GM12878 (cell line): ENCODE measurements around the gene UST.

Experiments
- CBX3 ChIP-seq: fragments of 200-600 bp; sonication (generic); IDR thresholded peaks from 2 replicates; pipeline ENCODE4 v1.6.1; 2016; ENCODE audit warnings: low read depth, borderline replicate concordance
- ETV6 ChIP-seq, 2 experiments: fragments of 450-650 bp in 1 of 2; IDR thresholded peaks in 1 of 2; conservative IDR thresholded peaks in 1 of 2; 2 replicates each; pipeline ENCODE4 v1.6.1; 2014; ENCODE audit warnings: antibody characterized with exemption in 1 of 2, borderline replicate concordance in 1 of 2, low read depth in 1 of 2, mild to moderate bottlenecking in 1 of 2, moderate library complexity in 1 of 2
- EZH2 ChIP-seq: IDR thresholded peaks from 2 replicates; pipeline ENCODE4 v1.6.1; 2012; ENCODE audit warnings: low read depth, mild to moderate bottlenecking, control low read depth, inconsistent platforms, low read length, borderline replicate concordance; ENCODE audit not compliant: control insufficient read depth
- HDAC2 ChIP-seq: fragments of 200-600 bp; sonication (generic); IDR thresholded peaks from 2 replicates; pipeline ENCODE4 v1.6.1; 2017
- TF ChIP-seq, protein P1 (sequence below), 3 experiments: IDR thresholded peaks in 2 of 3; conservative IDR thresholded peaks in 1 of 3; 2 replicates each; pipeline ENCODE4 v1.5.1; 2011; ENCODE audit warnings: low read depth in 3 of 3, low read length in 3 of 3, mild to moderate bottlenecking in 3 of 3, control low read depth in 2 of 3, moderate library complexity in 2 of 3, inconsistent platforms in 1 of 3, mixed read lengths in 1 of 3; ENCODE audit not compliant: control insufficient read depth in 2 of 3, insufficient read depth in 1 of 3; ENCODE audit errors: extremely low read depth in 1 of 3

DNA sequence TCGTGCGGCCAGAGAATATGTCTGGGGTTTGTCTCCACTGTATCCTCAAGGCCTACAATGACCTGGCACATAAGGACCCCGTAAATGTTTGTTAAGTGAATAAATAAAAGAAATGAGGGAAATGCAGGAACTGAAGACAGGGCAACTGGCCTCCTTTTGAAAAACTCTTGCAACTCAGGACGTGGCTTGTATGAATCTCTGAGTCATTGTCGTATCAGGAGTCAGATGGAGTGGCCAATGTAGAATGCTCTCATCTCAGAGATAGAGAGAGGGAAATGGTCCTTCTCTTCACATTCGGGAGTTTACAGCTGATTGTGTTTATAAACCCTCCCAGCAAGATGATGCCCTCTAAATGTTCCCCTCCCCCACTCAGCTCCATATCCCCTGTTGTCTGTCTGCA, 57.1 kb downstream of the UST start:
- TF ChIP-seq CBX3 (no peak), ETV6 (conservative IDR thresholded peaks at IDR 0.05 in 1 of 2, IDR thresholded peaks at IDR 0.05 in 1 of 2; ENCODE audit: borderline replicate concordance in 1 of 2, low read depth in 1 of 2) (no peak), HDAC2 (no peak), EZH2 (no peak)
- TF ChIP-seq, protein P1, sequence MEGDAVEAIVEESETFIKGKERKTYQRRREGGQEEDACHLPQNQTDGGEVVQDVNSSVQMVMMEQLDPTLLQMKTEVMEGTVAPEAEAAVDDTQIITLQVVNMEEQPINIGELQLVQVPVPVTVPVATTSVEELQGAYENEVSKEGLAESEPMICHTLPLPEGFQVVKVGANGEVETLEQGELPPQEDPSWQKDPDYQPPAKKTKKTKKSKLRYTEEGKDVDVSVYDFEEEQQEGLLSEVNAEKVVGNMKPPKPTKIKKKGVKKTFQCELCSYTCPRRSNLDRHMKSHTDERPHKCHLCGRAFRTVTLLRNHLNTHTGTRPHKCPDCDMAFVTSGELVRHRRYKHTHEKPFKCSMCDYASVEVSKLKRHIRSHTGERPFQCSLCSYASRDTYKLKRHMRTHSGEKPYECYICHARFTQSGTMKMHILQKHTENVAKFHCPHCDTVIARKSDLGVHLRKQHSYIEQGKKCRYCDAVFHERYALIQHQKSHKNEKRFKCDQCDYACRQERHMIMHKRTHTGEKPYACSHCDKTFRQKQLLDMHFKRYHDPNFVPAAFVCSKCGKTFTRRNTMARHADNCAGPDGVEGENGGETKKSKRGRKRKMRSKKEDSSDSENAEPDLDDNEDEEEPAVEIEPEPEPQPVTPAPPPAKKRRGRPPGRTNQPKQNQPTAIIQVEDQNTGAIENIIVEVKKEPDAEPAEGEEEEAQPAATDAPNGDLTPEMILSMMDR (IDR thresholded peaks at IDR 0.05 in 2 of 3, conservative IDR thresholded peaks at IDR 0.05 in 1 of 3; ENCODE audit: control insufficient read depth in 2 of 3, extremely low read depth in 1 of 3, insufficient read depth in 1 of 3, low read depth in 3 of 3, low read length in 3 of 3): no peak
